Measurements from ENCODE around the gene CCDC33. TPM values are rescaled to one million over a fixed set of nuclear protein-coding genes. Genes with fewer than 3 reads are reported as not detected.

CCDC33 gene
- total RNA-seq, 1 donor = not detected

- Histone ChIP-seq H3K4me1 (ENCODE audit: insufficient read depth, low read length) (no peaks in the 10 kb centered on the region), H3K4me3 (ENCODE audit: low read length) (no peak overlapping the region), H3K9me3 (ENCODE audit: low read depth, low read length) (no peaks in the 10 kb centered on the region), H3K27me3 (ENCODE audit: insufficient read depth, low read length) (no peaks in the 10 kb centered on the region)
Measured at GRCh38 chr15:74203914-74204431, 32.2 kb upstream of the CCDC33 start.

GRCh38 chr15:74205582-74205947 is 30.6 kb upstream of the CCDC33 start:
- H3K4me3 ChIP-seq (ENCODE audit: low read length) = no peak overlapping the region
- H3K27me3 ChIP-seq (ENCODE audit: insufficient read depth, low read length) = no peaks in the 10 kb centered on the region
- no peaks in the 10 kb centered on the region for H3K4me1 ChIP-seq (ENCODE audit: insufficient read depth, low read length)
- H3K9me3 ChIP-seq (ENCODE audit: low read depth, low read length) = no peaks in the 10 kb centered on the region

- Histone ChIP-seq H3K9me3 (ENCODE audit: low read depth, low read length) (no peaks in the 10 kb centered on the region), H3K27me3 (ENCODE audit: insufficient read depth, low read length) (no peaks in the 10 kb centered on the region), H3K4me1 (ENCODE audit: insufficient read depth, low read length) (no peaks in the 10 kb centered on the region), H3K4me3 (ENCODE audit: low read length) (no peak overlapping the region)
Measured at GRCh38 chr15:74206801-74207281, 29.3 kb upstream of the CCDC33 start.

- H3K4me1 ChIP-seq (ENCODE audit: insufficient read depth, low read length) = no peaks in the 10 kb centered on the region
- H3K27me3 ChIP-seq (ENCODE audit: insufficient read depth, low read length) = no peaks in the 10 kb centered on the region
- no peak overlapping the region for H3K4me3 ChIP-seq (ENCODE audit: low read length)
- no peaks in the 10 kb centered on the region for H3K9me3 ChIP-seq (ENCODE audit: low read depth, low read length)
Measured at GRCh38 chr15:74207652-74208440, 28.3 kb upstream of the CCDC33 start.

- Histone ChIP-seq H3K9me3 (ENCODE audit: low read depth, low read length) (no peaks in the 10 kb centered on the region), H3K4me1 (ENCODE audit: insufficient read depth, low read length) (no peaks in the 10 kb centered on the region), H3K27me3 (ENCODE audit: insufficient read depth, low read length) (no peaks in the 10 kb centered on the region), H3K4me3 (ENCODE audit: low read length) (no peak overlapping the region)
Measured at GRCh38 chr15:74208496-74208895, 27.6 kb upstream of the CCDC33 start.

- Histone ChIP-seq H3K4me3 (ENCODE audit: low read length) (no peak overlapping the region), H3K9me3 (ENCODE audit: low read depth, low read length) (no peaks in the 10 kb centered on the region), H3K27me3 (ENCODE audit: insufficient read depth, low read length) (no peaks in the 10 kb centered on the region), H3K4me1 (ENCODE audit: insufficient read depth, low read length) (no peaks in the 10 kb centered on the region)
Measured at GRCh38 chr15:74208901-74209559, 27.1 kb upstream of the CCDC33 start.

GRCh38 chr15:74209560-74209958 is 26.6 kb upstream of the CCDC33 start:
- H3K27me3 ChIP-seq (ENCODE audit: insufficient read depth, low read length) = no peaks in the 10 kb centered on the region
- H3K4me3 ChIP-seq (ENCODE audit: low read length) = no peak overlapping the region
- no peaks in the 10 kb centered on the region for H3K9me3 ChIP-seq (ENCODE audit: low read depth, low read length)
- no peaks in the 10 kb centered on the region for H3K4me1 ChIP-seq (ENCODE audit: insufficient read depth, low read length)

- H3K4me1 ChIP-seq (ENCODE audit: insufficient read depth, low read length) = no peaks in the 10 kb centered on the region
- no peaks in the 10 kb centered on the region for H3K9me3 ChIP-seq (ENCODE audit: low read depth, low read length)
- H3K4me3 ChIP-seq (ENCODE audit: low read length) = no peak overlapping the region
- no peaks in the 10 kb centered on the region for H3K27me3 ChIP-seq (ENCODE audit: insufficient read depth, low read length)
Measured at GRCh38 chr15:74209997-74210671, 26.0 kb upstream of the CCDC33 start.

- Histone ChIP-seq H3K4me3 (ENCODE audit: low read length) (no peak overlapping the region), H3K4me1 (ENCODE audit: insufficient read depth, low read length) (no peaks in the 10 kb centered on the region), H3K27me3 (ENCODE audit: insufficient read depth, low read length) (no peaks in the 10 kb centered on the region), H3K9me3 (ENCODE audit: low read depth, low read length) (no peaks in the 10 kb centered on the region)
Measured at GRCh38 chr15:74210729-74211128, 25.4 kb upstream of the CCDC33 start.

GRCh38 chr15:74211656-74212055 is 24.5 kb upstream of the CCDC33 start:
- no peak overlapping the region for H3K4me3 ChIP-seq (ENCODE audit: low read length)
- H3K4me1 ChIP-seq (ENCODE audit: insufficient read depth, low read length) = no peaks in the 10 kb centered on the region
- H3K27me3 ChIP-seq (ENCODE audit: insufficient read depth, low read length) = no peaks in the 10 kb centered on the region
- no peaks in the 10 kb centered on the region for H3K9me3 ChIP-seq (ENCODE audit: low read depth, low read length)

GRCh38 chr15:74212494-74212893 is 23.6 kb upstream of the CCDC33 start:
- H3K4me1 ChIP-seq (ENCODE audit: insufficient read depth, low read length) = no peaks in the 10 kb centered on the region
- H3K27me3 ChIP-seq (ENCODE audit: insufficient read depth, low read length) = no peaks in the 10 kb centered on the region
- no peak overlapping the region for H3K4me3 ChIP-seq (ENCODE audit: low read length)
- H3K9me3 ChIP-seq (ENCODE audit: low read depth, low read length) = no peaks in the 10 kb centered on the region

GRCh38 chr15:74213858-74214284 is 22.3 kb upstream of the CCDC33 start:
- Histone ChIP-seq H3K9me3 (ENCODE audit: low read depth, low read length) (no peaks in the 10 kb centered on the region), H3K4me3 (ENCODE audit: low read length) (no peak overlapping the region), H3K27me3 (ENCODE audit: insufficient read depth, low read length) (no peaks in the 10 kb centered on the region), H3K4me1 (ENCODE audit: insufficient read depth, low read length) (no peaks in the 10 kb centered on the region)

- Histone ChIP-seq H3K4me3 (ENCODE audit: low read length) (no peak overlapping the region), H3K27me3 (ENCODE audit: insufficient read depth, low read length) (no peaks in the 10 kb centered on the region), H3K4me1 (ENCODE audit: insufficient read depth, low read length) (no peaks in the 10 kb centered on the region), H3K9me3 (ENCODE audit: low read depth, low read length) (no peaks in the 10 kb centered on the region)
Measured at GRCh38 chr15:74214324-74215021, 21.7 kb upstream of the CCDC33 start.

- no peaks in the 10 kb centered on the region for H3K9me3 ChIP-seq (ENCODE audit: low read depth, low read length)
- no peaks in the 10 kb centered on the region for H3K27me3 ChIP-seq (ENCODE audit: insufficient read depth, low read length)
- no peak overlapping the region for H3K4me3 ChIP-seq (ENCODE audit: low read length)
- no peaks in the 10 kb centered on the region for H3K4me1 ChIP-seq (ENCODE audit: insufficient read depth, low read length)
Measured at GRCh38 chr15:74215958-74216357, 20.2 kb upstream of the CCDC33 start.

- Histone ChIP-seq H3K4me3 (ENCODE audit: low read length) (no peak overlapping the region), H3K9me3 (ENCODE audit: low read depth, low read length) (no peaks in the 10 kb centered on the region), H3K4me1 (ENCODE audit: insufficient read depth, low read length) (no peaks in the 10 kb centered on the region), H3K27me3 (ENCODE audit: insufficient read depth, low read length) (no peaks in the 10 kb centered on the region)
Measured at GRCh38 chr15:74216949-74217348, 19.2 kb upstream of the CCDC33 start.
